Measurements from ENCODE around the gene GPI. TPM values are rescaled to one million over a fixed set of nuclear protein-coding genes. Genes with fewer than 3 reads are reported as not detected.

The GPI gene
- total and polyA plus RNA-seq, 2 of the 13 experiments (the other 11 are each of a cell fraction or from before 2014, with no cell fraction given) = 147 to 167 TPM

GRCh38 chr19:34359140-34359953, 5.6 kb upstream of the GPI start (continued):
- TF ChIP-seq KDM2A (CRISPR knock-in tag; IDR thresholded peaks at IDR 0.05; ENCODE audit: borderline replicate concordance, low read depth) = peak; percentile 80
- TF ChIP-seq MIER3 (CRISPR knock-in tag; IDR thresholded peaks at IDR 0.05; ENCODE audit: borderline replicate concordance) = 0 out of 2 replicates have a peak, but pooled peaks have one; percentile 50
- 0 out of 2 replicates have a peak, but pooled peaks have one; percentile 11 for TF ChIP-seq MEIS2 (CRISPR knock-in tag; IDR thresholded peaks at IDR 0.05)
- no peak for TF ChIP-seq RBM22 (optimal IDR thresholded peaks at IDR 0.05; ENCODE audit: low read length)
- no peak for TF ChIP-seq ZNF496 (CRISPR knock-in tag; IDR thresholded peaks at IDR 0.05; ENCODE audit: insufficient replicate concordance)
- no peak for TF ChIP-seq SYNCRIP (IDR thresholded peaks at IDR 0.05; ENCODE audit: insufficient read depth, low read depth, low read length)
- TF ChIP-seq ATF7 (IDR thresholded peaks at IDR 0.05) = no peak
- TF ChIP-seq ATF7 (CRISPR knock-in tag; IDR thresholded peaks at IDR 0.05) = no peak
- TF ChIP-seq ZBED4 (CRISPR knock-in tag; IDR thresholded peaks at IDR 0.05; ENCODE audit: borderline replicate concordance) = peak; percentile 56; the same call in 1 of the 2 replicates
- no peak for TF ChIP-seq ZNF3 (CRISPR knock-in tag; IDR thresholded peaks at IDR 0.05)
- TF ChIP-seq ZNF225 (CRISPR knock-in tag; IDR thresholded peaks at IDR 0.05) = 0 out of 2 replicates have a peak, but pooled peaks have one; percentile 35
- peak; percentile 62; the same call in 1 of the 2 replicates for TF ChIP-seq SIN3A (IDR thresholded peaks at IDR 0.05; ENCODE audit: borderline replicate concordance, low read depth, low read length)
- 0 out of 2 replicates have a peak, but pooled peaks have one; percentile 39 for TF ChIP-seq SNAPC2 (CRISPR knock-in tag; IDR thresholded peaks at IDR 0.05)
- TF ChIP-seq MAZ (IDR thresholded peaks at IDR 0.05; ENCODE audit: borderline replicate concordance, low read depth, low read length) = no peak
- TF ChIP-seq MAZ (CRISPR knock-in tag; IDR thresholded peaks at IDR 0.05; ENCODE audit: low read depth) = peak; percentile 83
- TF ChIP-seq ZSCAN9 (CRISPR knock-in tag; IDR thresholded peaks at IDR 0.05; ENCODE audit: borderline replicate concordance) = peak; percentile 39; the same call in 1 of the 2 replicates
- no peak for TF ChIP-seq NBN (conservative IDR thresholded peaks at IDR 0.05)
- TF ChIP-seq ZNF879 (CRISPR knock-in tag; IDR thresholded peaks at IDR 0.05) = peak; percentile 63; the same call in 1 of the 2 replicates
- peak; percentile 88 for TF ChIP-seq SALL1 (CRISPR knock-in tag; IDR thresholded peaks at IDR 0.05)
- no peak for TF ChIP-seq FOXA1 (IDR thresholded peaks at IDR 0.05)
- peak; percentile 69 for TF ChIP-seq FOXA1 (CRISPR knock-in tag; IDR thresholded peaks at IDR 0.05)
- TF ChIP-seq ZBTB44 (CRISPR knock-in tag; IDR thresholded peaks at IDR 0.05) = peak; percentile 48; the same call in 1 of the 2 replicates
- TF ChIP-seq ZNF704 (CRISPR knock-in tag; IDR thresholded peaks at IDR 0.05; ENCODE audit: borderline replicate concordance) = no peak; the same call in 1 of the 2 replicates
- TF ChIP-seq JUND (CRISPR knock-in tag; IDR thresholded peaks at IDR 0.05) = 0 out of 2 replicates have a peak, but pooled peaks have one; percentile 11
- TF ChIP-seq ZBTB42 (CRISPR knock-in tag; IDR thresholded peaks at IDR 0.05) = no peak; the same call in 1 of the 2 replicates
